T47D (cell line): ENCODE measurements around the gene LRRC38.

Experiments
- DNase-seq, 2 experiments: peaks; one replicate each; pipeline versions ENCODE4 v3.0.0 to v3.0.0-alpha.2; 2011 to 2012; ENCODE audit warnings: low read depth in 1 of 2, low spot score in 1 of 2
- JUND ChIP-seq: IDR thresholded peaks from 2 replicates; pipeline ENCODE4 v1.6.1; 2012; ENCODE audit warnings: low read depth
- in situ Hi-C: cut with HindIII; loops from 2 replicates; pipeline ENCODE4 v1.10.0; 2016; ENCODE audit warnings: low sequenced_read_pairs, low pct_unique_long_range_greater_than_20kb

LRRC38 gene

DNA sequence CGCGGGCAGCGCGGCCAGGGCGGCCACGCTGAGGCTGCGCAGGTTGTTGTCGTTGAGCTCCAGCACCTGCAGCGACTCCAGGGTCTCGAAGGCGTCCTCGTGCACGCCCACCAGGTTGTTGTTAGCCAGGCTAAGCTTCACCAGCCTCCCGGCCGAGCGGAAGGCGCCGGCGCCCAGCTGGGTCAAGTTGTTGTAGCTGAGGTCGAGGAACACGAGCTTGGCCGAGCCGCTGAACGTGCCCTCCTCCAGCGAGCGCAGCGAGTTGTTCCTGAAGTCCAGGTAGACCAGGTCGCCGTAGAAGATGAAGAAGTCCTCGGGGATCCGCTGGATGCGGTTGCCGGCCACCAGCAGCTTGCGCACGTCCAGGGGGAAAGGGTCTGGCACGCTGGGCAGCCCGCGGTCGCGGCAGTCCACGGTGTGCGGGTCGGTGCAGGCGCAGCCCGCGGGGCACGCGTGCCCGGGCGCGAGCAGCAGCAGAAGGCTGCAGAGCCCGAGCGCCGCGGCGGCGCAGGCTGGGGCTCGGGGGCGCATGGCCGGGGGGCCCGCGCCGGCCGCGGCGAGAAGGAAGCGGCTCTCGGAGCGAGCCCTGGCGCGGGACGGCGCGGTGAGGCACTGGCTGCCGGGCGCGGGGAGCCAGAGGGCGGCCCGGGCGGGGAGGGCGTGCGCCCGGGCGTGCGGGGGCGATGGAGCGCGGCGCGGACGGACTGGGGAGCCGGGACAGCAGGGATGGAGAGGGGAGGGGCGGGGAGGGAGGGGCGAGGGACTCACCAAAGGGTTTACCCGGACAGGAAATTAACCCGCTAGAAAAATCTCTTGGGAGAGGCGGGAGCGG, 524 bp downstream of the LRRC38 start:
- DNase-seq = no peak
- TF ChIP-seq JUND = no peak
- in situ Hi-C loops = no loop called here

DNA sequence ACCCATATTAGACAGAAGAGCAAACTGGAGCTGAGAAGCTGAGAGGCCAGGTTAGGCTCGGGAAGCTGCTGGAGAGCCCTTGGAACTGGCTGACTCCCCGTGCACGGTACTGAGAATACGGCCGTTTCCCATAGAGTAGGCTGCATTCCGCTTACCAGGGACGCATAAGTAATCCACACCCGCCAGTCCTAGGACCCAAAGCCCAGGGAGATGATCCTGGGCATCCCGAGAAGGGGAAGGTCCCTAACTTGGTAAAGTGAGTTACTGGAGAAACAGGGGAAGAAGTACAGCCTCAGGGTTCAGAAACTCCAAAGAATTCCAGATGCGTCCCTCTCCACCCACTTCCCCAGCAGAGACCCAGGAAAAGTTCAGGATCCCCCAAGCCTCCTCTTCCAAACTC, 1.3 kb downstream of the LRRC38 start:
- in situ Hi-C loops = no loop called here
- no peak for DNase-seq
- TF ChIP-seq JUND = no peak

DNA sequence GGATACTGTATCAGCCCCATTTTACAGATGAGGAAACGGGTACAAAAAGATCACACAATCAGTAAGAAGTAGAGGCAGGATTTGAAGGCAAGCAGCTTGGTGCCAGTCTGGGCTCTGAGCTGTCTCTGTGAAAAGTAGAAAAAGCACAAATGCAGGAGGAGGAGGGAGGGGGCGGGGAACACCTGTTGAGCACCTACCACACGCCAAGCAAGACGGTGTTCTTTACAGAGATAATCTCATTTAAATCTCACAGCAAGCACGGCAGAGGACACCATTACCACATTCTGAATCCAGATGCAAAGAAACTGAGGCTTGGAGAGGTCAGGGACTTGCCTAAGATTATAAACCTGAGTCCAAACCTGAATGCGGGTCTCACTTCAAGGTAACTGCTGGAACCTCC, 3.3 kb downstream of the LRRC38 start:
- no peak for TF ChIP-seq JUND
- no peak for DNase-seq
- in situ Hi-C loops = no loop called here

DNA sequence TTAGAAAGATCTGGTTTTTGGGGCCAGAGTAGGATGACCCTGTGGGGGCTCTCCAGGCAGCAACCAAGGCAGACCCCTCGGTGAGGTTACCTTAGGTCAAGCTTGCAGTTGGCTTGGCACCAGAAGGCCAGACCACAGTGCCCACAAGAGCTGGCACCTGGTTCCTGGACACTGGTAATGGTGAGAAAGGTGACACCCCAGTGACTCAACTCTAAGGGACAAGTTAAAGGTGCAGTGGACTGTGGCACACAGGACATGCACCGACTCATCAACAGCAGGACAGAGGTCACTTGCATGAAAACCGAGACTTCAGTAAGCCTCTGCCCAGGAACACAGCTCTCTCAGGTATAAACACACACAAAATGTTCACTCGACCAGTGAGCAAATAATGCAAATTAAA, 6.7 kb downstream of the LRRC38 start:
- in situ Hi-C loops = no loop called here
- DNase-seq = no peak
- no peak for TF ChIP-seq JUND

DNA sequence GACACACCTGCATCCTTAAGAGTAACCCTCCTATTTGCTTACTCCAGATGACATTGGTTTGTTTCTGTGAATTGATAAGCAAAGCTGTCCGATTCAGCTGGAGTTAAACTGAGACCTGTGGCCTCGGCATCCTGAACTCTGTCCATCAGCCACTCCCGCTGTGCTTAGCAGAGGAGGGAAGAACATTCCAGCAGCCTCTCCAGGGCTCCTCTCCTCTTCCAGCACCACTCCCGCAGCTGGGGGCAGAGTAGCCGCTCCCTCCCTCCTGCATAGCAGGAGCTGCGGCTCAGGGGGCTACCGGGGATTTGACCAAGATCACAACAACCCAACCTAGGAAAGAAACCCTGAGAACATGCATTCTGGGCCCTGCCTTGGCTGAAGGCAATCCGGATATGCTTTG, 8.8 kb downstream of the LRRC38 start:
- TF ChIP-seq JUND = no peak
- no peak for DNase-seq
- in situ Hi-C loops = no loop called here

DNA sequence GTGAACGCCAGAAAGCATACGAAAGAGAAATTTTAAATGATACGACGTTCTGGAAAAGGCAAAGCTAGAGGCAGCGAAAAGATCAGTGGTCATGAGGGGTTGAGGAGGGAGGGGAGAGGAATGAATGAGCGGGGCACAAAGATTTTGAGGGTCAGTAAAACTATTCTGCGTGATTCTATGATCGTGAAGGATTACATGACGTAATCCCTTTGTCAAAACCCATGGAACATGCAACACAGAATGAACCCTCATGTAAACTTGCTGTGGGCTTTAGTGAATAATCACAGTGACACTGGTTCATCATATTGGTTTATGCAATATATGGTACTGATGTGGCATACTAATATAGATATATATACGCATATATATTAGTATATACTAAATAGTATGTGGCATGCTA, 13.0 kb downstream of the LRRC38 start:
- in situ Hi-C loops = no loop called here
- DNase-seq = no peak
- no peak for TF ChIP-seq JUND

DNA sequence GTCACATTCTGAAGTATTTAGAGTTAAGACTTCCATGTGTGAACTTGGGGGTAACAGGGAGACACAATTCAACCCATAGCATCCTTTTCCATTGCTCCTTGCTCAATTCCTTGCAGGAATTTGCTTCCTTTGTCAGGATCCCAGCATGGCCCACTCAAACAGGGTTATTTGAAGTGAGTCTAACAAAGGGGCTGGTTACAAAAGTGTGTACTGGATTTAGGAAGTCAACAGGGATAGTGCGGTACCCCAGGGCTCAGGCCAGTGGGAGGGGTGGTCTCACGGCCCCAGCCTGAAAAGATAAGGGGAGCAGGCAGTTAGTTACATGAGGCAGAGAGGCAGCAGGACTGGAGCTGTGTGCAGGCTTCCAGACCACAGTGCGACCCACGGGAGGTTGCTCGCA, 14.4 kb downstream of the LRRC38 start:
- in situ Hi-C loops = no loop called here
- no peak for DNase-seq
- TF ChIP-seq JUND = no peak

DNA sequence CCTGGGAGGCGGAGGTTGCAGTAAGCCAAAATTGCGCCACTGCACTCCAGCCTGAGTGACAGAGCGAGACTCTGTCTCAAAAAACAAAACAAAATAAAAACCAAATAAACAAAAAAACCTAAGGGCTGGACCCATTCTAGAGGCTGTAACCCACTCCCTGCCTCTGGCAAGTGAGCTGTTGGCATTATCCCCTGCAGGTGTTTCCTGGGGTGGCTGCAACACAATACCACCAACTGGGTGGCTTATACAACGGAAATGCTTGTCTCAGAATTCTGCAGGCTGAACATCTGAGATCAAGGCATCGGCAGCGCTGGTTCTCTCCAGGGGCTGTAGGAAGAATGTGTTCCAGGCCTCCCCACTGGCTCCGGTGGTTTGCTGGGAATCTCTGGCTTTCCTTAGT, 15.2 kb downstream of the LRRC38 start:
- DNase-seq = no peak

DNA sequence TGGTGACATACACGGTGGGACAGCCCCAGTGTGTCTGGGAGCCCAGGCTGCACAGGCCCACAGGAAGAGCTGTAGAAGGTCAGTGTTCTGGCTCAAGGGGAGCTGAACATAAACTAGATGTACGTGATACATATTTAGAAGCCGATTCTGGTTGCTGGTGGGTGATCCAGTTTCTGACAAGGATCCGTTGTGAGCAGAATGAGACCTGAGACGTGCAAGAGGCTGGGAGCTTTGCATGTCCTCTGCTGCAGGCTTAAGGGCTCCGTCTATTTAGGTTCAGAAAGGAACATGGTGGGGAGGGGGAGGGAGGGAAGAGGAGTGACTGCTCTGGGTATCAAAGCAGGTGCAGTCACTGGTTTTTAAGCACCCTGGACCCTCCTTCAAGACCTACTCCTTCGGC, 18.6 kb downstream of the LRRC38 start:
- DNase-seq = no peak
- TF ChIP-seq JUND = no peak
- in situ Hi-C loops = no loop called here

More for the DNA sequence above, 15.2 kb downstream of the LRRC38 start:
- in situ Hi-C loops = no loop called here
- no peak for TF ChIP-seq JUND

DNA sequence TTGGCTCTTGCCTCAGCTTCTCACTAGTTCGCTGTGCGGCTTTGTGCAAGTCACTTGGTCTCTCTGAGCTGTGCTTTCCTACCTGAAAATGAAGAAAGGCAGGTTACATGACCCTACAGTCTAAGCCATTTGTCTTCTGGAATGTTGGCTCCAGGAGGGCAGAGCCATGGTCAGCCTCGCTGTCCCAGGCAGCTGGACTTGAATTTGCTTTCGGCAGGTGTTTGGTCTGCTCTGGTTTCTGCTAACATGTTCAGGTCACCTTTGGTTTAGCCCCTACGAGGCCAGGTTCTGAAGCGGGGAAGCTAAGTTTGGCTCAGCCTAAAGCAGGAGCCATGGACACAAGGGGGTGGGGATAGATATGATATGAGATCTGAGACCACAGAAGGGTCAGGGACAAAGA, 19.1 kb downstream of the LRRC38 start:
- TF ChIP-seq JUND = no peak
- in situ Hi-C loops = no loop called here
- no peak for DNase-seq

DNA sequence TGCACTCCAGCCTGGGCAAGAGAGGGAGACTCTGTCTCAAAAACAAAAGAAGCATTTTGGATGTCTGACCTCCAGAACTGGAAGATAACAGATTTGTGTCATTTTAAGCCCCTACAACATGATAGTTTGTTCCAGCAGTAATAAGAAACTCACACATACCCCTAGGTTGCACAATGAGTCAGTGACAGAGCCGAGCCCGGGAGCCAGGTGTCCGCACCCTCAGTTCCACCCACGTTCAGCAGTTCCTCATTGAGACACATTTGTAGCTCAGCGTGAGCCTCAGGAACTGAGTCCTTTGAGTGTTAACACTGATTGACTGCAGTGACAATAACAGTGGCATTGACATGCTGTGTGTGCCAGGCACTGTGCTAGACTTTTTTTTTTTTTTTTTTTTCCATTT, 19.8 kb downstream of the LRRC38 start:
- no peak for DNase-seq
- in situ Hi-C loops = no loop called here

DNA sequence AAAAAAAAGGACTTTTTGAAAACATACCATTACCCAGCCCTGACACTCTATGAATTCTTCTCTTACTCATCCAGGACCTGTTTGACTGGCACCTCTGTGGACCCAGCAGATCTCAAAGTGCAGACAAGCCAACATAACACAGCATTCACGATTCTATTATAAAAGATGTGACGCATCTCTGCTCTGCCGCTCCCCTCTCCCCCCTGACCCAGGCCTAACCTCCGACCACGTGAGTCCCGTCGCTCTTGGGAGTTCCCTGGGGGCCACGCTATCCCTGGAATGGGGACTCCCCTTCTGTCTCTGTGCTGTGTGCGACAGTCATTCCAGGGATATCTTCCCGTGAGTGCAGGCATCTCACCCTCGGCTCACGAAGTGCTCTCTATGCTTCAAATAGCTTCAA, 21.1 kb downstream of the LRRC38 start:
- DNase-seq = no peak
- in situ Hi-C loops = no loop called here
- TF ChIP-seq JUND = no peak

More for the DNA sequence above, 19.8 kb downstream of the LRRC38 start:
- TF ChIP-seq JUND = no peak

DNA sequence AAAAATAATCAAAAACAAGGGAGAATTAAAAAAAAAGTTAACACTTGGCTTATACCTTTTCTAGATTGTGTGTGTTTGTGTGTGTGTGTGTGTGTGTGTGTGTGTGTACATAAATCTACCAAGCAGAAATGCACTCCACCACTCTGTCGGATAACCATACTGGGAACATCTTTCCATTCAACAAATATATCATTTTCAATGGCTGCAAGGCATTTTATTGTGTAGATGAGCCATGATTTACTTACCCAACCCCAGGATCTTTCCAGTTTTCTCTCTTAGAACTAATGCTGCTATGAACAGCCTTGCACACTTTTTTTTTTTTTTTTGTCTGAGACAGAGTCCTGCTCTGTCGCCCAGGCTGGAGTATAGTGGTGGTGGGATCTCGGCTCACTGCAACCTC, 25.8 kb downstream of the LRRC38 start:
- in situ Hi-C loops = no loop called here
- no peak for DNase-seq
- no peak for TF ChIP-seq JUND
